CD8-positive, alpha-beta memory T cell (primary cell): ENCODE results near the gene NRSN2. TPM values are rescaled to one million over a fixed set of nuclear protein-coding genes. Genes with fewer than 3 reads are reported as not detected.

Source experiments
- CTCF ChIA-PET: fragments of 350-600 bp; sonication (Branson Sonifier 250); formaldehyde crosslinking; loops from one replicate; lab custom pipeline; 2021; ENCODE audit warnings: antibody characterized with exemption; lab: Charles Lee
- POLR2A ChIA-PET: fragments of 350-600 bp; sonication (Branson Sonifier 250); formaldehyde crosslinking; loops from one replicate; lab custom pipeline; 2021; ENCODE audit warnings: antibody characterized with exemption; lab: Charles Lee
- DNase-seq, 5 donors: peaks; one replicate each; pipeline versions ENCODE4 v3.0.0 to v3.0.0-alpha.2; 2020 to 2022; ENCODE audit warnings: mixed read lengths in 1 of 5
- H3K27ac ChIP-seq: one replicate; pipeline ENCODE4 v1.7.0; 2013; ENCODE audit warnings: low read depth, mild to moderate bottlenecking, low read length, moderate library complexity
- H3K27me3 ChIP-seq: 2 replicates; pipeline ENCODE4 v1.7.0; 2013; ENCODE audit warnings: low read length, mild to moderate bottlenecking; ENCODE audit not compliant: insufficient read depth, poor library complexity, severe bottlenecking
- H3K36me3 ChIP-seq: 2 replicates; pipeline ENCODE4 v1.7.0; 2013; ENCODE audit warnings: mild to moderate bottlenecking, low read length, moderate library complexity; ENCODE audit not compliant: insufficient read depth
- H3K4me1 ChIP-seq: 2 replicates; pipeline ENCODE4 v1.7.0; 2013; ENCODE audit warnings: mild to moderate bottlenecking, low read length, moderate library complexity; ENCODE audit not compliant: insufficient read depth
- H3K4me3 ChIP-seq: 2 replicates; pipeline ENCODE4 v1.7.0; 2013; ENCODE audit warnings: mild to moderate bottlenecking, low read length
- H3K9me3 ChIP-seq: 2 replicates; pipeline ENCODE4 v1.7.0; 2013; ENCODE audit warnings: mild to moderate bottlenecking, low read length
- H3K27ac Mint-ChIP-seq, 8 donors: one replicate each; pipeline ENCODE4 v1.8.0; 2020 to 2021; ENCODE audit warnings: mixed read lengths in 8 of 8, mild to moderate bottlenecking in 6 of 8, inconsistent platforms in 3 of 8, moderate library complexity in 3 of 8
- H3K27me3 Mint-ChIP-seq, 2 donors: one replicate each; pipeline ENCODE4 v1.8.0; 2020 to 2021; ENCODE audit warnings: mixed read lengths in 2 of 2, mild to moderate bottlenecking in 1 of 2, moderate library complexity in 1 of 2
- H3K36me3 Mint-ChIP-seq, 3 donors: one replicate each; pipeline ENCODE4 v1.8.0; 2020 to 2021; ENCODE audit warnings: mixed read lengths in 3 of 3, inconsistent platforms in 1 of 3, mild to moderate bottlenecking in 1 of 3
- H3K4me1 Mint-ChIP-seq, 3 donors: one replicate each; pipeline ENCODE4 v1.8.0; 2020 to 2021; ENCODE audit warnings: mixed read lengths in 3 of 3, inconsistent platforms in 1 of 3, mild to moderate bottlenecking in 1 of 3
- H3K4me3 Mint-ChIP-seq, 7 donors: one replicate each; pipeline ENCODE4 v1.8.0; 2020 to 2021; ENCODE audit warnings: mixed read lengths in 7 of 7, mild to moderate bottlenecking in 6 of 7, moderate library complexity in 4 of 7, inconsistent platforms in 2 of 7
- H3K9me3 Mint-ChIP-seq, 5 donors: one replicate each; pipeline ENCODE4 v1.8.0; 2020 to 2022; ENCODE audit warnings: mixed read lengths in 5 of 5, mild to moderate bottlenecking in 3 of 5, moderate library complexity in 2 of 5, inconsistent platforms in 1 of 5
- polyA plus RNA-seq: library from polyadenylated mRNA; unstranded; fragments of 300-500 nt; fragmentation: Illumina TruSeq; gene quantifications from one replicate; pipeline ENCODE4 v1.2.3, GENCODE V29; 2021
- total RNA-seq, 2 experiments: library from RNA; stranded (reverse); gene quantifications; one replicate each; pipeline ENCODE4 v1.2.3, GENCODE V29; 2021

The NRSN2 gene
- total and polyA plus RNA-seq, 3 experiments from 2014 or later = 1.0 to 9.5 (median 7.6) TPM

DNA sequence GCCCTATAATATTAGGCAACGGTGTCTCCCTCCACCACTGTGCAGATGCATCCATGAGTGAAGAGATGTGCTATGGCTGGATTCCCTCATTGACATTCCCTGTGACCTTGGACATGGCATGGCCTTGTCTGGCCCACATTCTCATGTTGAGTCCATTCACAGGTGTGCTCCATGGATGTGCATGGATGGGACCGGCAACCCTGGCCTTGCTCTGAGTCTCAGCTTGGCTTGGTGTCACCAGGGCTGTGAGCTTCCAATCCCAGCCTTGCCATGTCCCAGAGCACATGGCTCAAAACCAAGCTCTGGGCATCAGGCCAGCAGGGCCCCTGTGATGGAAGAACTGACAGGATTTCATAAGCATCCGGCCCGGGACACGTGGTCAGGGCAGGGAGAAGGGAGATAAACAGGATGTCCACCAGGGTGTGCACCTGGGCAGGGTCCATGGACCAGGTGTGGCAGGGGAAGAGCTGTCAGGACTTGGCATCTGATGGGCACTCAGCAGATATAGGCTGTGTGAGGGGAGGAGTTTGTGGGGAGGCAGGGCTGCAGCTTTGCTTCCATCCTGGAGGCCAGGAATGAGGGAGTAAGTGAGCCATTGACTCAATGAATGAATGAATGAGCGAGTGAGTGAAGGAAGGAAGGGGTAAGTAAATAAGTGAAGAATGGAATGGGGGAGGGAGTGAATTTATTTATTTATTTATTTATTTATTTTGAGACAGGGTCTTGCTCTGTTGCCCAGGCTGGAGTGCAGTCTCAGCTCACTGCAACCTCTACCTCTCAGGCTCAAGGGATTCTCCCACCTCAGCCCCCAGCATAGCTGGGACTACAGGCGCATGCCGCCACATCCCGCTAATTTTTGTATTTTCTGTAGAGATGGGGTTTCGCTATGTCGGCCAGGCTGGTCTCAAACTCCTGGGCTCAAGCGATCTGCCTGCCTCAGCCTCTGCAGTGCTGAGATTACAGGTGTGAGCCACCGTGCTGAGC lies 15.7 kb downstream of the NRSN2 start:
- Mint-ChIP-seq H3K4me3 (no peak overlapping the region), H3K27me3 (peaks cover 6 to 10% of the 10 kb centered on the region in 2 donors), H3K27ac (peak overlapping the region in 1 of 8 donors; percentile 30), H3K4me1 (peaks cover 0 to 5% (median 3%) of the 10 kb centered on the region in 3 donors), H3K36me3 (no peaks in the 10 kb centered on the region), H3K9me3 (no peaks in the 10 kb centered on the region)
- no peaks in the 10 kb centered on the region for H3K36me3 ChIP-seq
- H3K27me3 ChIP-seq = no peaks in the 10 kb centered on the region
- H3K4me3 ChIP-seq = no peak overlapping the region
- H3K27ac ChIP-seq = no peak overlapping the region
- H3K4me1 ChIP-seq = peaks cover 23% of the 10 kb centered on the region
- peak in 1 of 5 donors; percentile 42 for DNase-seq
- ChIA-PET POLR2A (no interaction called here), CTCF (interaction anchor here (0.6 to 1.1 kb wide), 5 partner anchors 9 to 116 kb away, joined by 3 to 5 read pairs (median 3); no protein-coding TSS in a partner anchor)
- no peaks in the 10 kb centered on the region for H3K9me3 ChIP-seq

DNA sequence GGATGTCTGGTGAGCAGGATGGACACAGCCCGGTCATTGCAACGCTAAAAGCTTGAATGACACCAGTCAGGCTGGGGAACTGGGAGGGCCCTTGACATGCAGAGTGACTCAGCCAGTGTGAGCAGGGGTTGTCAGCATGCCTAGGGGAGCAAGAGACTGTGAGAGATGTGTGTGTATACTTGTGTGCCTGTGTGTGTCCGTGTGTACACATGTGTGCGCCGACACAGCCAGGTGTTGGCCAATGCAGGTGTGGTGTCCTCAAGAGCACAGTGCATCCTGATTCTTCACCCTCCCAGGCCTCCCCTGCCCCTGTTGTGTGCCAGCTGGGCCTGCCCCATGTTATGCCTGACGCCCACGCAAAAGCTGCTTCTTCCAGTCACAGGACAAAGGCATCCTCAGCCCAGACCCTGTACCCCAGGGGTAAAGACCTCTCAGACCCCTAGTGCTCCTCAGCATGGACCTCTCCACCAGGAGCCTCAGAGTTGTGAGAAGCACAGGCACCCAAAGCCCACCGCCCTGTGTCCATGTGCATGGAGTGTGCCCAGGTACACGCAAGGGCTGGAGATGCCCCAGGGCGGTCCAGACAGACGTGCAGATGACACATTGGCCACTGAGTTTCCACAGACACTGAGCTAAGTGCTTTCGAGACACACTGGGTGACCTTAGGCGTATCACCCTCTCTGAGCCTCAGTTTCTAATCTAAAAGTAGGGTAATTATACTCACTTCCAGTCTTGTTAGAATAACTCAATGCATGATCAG lies 16.6 kb downstream of the NRSN2 start:
- Mint-ChIP-seq H3K9me3 (no peaks in the 10 kb centered on the region), H3K4me3 (no peak overlapping the region), H3K4me1 (peaks cover 0 to 5% (median 3%) of the 10 kb centered on the region in 3 donors), H3K27me3 (peaks cover 6 to 7% of the 10 kb centered on the region in 2 donors), H3K27ac (peak overlapping the region in 1 of 8 donors; percentile 30), H3K36me3 (no peaks in the 10 kb centered on the region)
- CTCF ChIA-PET = interaction anchor here (0.9 kb wide), 1 partner anchor 40 kb away, joined by 5 read pairs; no protein-coding TSS in a partner anchor
- H3K36me3 ChIP-seq = no peaks in the 10 kb centered on the region
- peaks cover 23% of the 10 kb centered on the region for H3K4me1 ChIP-seq
- H3K27ac ChIP-seq = no peak overlapping the region
- DNase-seq = peak in 1 of 5 donors; percentile 26
- no peak overlapping the region for H3K4me3 ChIP-seq
- no peaks in the 10 kb centered on the region for H3K27me3 ChIP-seq
- POLR2A ChIA-PET = no interaction called here
- H3K9me3 ChIP-seq = no peaks in the 10 kb centered on the region

DNA sequence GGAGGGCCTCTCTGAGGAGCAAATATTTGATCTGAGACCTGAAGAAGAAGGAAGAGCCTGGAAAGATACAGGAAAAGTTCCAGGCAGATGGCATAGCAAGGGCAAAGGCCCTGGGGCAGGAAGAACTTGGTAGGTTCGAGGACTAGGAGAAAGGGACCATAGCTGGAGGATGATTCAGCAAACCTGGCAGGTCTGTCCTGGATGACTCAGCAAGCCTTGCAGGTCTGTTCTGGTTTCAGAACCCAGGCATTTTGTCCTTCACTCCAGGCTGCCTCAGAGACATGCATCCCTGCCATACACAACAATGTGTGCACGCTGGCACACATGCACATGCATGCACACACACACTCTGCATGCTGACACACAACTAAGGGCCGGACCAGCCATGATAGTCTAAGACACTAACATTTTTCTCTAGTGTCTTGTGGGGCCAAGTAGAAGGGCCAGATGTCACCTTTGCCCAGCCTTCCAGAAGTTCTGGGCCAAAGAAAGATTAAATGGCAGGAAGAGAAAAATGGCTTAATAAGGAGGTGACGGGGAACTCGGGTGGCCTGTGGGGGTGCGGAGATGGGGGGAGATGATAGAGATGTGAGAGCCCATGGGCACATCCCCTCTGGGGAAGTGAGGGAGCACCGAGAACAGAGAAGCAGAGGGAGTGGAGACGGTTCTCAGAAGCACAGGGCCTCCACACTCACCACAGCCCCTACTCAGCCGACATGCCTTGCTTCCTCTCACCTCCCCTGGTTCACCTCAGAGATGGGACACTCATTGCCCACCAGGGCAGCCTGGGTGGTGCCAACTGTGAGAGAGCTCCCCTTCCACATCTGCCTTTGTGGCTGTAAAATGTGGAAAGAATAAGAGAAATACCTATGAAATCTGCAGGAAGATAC lies 18.2 kb downstream of the NRSN2 start:
- H3K9me3 ChIP-seq = no peaks in the 10 kb centered on the region
- H3K36me3 ChIP-seq = no peaks in the 10 kb centered on the region
- H3K27me3 ChIP-seq = no peaks in the 10 kb centered on the region
- H3K4me1 ChIP-seq = peaks cover 23% of the 10 kb centered on the region
- Mint-ChIP-seq H3K4me3 (no peak overlapping the region), H3K27ac (peak overlapping the region in 2 of 8 donors; percentile 11 to 44), H3K9me3 (no peaks in the 10 kb centered on the region), H3K4me1 (peaks cover 0 to 5% (median 3%) of the 10 kb centered on the region in 3 donors), H3K27me3 (peaks cover 3% of the 10 kb centered on the region in 2 donors), H3K36me3 (peaks cover 0 to 1% (median 0%) of the 10 kb centered on the region in 3 donors)
- ChIA-PET POLR2A (no interaction called here), CTCF (interaction anchor here (1.1 kb wide), 1 partner anchor 17 kb away, joined by 3 read pairs; no protein-coding TSS in a partner anchor)
- peak overlapping the region; percentile 51 for H3K27ac ChIP-seq
- H3K4me3 ChIP-seq = no peak overlapping the region
- peak in 1 of 5 donors; percentile 24 for DNase-seq

DNA sequence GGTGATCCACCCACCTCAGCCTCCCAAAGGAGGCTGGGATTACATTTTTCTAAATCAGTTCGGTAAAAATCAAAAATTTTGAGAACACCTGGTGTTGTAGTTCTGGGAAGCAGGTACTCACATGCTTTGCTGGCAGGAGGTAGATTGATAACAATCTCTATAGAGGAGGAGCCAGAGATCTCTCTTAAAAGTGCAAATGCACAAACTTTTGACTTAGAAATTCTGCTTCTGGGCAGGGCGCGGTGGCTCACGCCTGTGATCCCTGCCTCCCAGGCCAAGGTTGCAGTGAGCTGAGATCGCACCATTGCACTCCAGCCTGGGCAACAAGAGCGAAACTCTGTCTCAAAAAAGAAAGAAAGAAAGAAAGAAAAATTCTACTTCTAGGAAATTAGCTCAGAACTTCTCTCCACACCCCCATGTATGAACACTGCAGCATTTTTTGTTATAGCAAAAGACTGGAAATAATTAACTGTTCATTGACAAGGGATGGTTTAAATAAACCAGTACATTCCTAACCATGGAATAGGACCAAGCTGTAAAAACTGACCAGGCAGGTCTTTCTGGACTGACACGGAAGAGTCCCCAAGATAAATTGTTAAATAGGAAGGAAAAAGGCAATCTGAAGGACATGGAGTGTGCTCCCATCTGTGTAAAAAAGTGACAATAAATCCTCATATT lies 19.3 kb downstream of the NRSN2 start:
- Mint-ChIP-seq H3K4me1 (peaks cover 0 to 5% (median 3%) of the 10 kb centered on the region in 3 donors), H3K9me3 (no peaks in the 10 kb centered on the region), H3K27me3 (peaks cover 3% of the 10 kb centered on the region in 2 donors), H3K36me3 (peaks cover 0 to 2% (median 0%) of the 10 kb centered on the region in 3 donors), H3K4me3 (no peak overlapping the region), H3K27ac (peak overlapping the region in 1 of 8 donors; percentile 17)
- DNase-seq = peak in 1 of 5 donors; percentile 8
- H3K9me3 ChIP-seq = no peaks in the 10 kb centered on the region
- no peaks in the 10 kb centered on the region for H3K27me3 ChIP-seq
- H3K36me3 ChIP-seq = no peaks in the 10 kb centered on the region
- ChIA-PET POLR2A (no interaction called here), CTCF (interaction anchor here (1.1 kb wide), 2 partner anchors 13 to 16 kb away, joined by 3 read pairs; no protein-coding TSS in a partner anchor)
- no peak overlapping the region for H3K4me3 ChIP-seq
- H3K4me1 ChIP-seq = peaks cover 29% of the 10 kb centered on the region
- H3K27ac ChIP-seq = peak overlapping the region; percentile 51

DNA sequence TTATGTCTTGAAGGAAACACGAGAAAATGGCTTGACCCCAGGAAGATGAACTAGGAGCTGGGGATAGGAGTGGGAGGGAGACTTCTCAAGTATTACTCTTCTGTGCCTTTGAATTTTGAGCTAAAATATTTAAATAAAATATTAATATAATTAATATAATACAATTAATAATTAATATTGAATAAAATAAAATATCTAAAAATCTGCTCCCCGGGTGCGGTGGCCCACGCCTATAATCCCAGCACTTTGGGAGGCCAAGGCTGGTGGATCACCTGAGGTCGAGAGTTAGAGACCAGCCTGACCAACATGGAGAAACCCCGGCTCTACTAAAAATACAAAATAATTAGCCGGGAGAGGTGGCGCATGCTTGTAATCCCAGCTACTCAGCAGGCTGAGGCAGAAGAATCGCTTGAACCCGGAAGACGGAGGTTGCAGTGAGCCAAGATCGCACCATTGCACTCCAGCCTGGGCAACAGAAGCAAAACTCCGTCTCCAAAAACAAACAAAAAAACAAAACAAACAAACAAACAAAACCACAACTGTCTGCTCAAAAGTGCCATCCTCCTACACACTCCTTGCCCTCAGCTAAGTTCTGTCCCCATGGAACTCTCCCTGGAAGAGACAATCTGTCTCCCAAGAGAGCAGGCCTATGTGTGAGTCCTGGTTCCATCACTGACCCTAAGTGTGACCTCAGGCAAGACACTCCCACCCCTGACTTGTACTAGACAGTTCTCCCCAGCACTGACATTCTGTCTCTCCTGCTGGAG lies 20.0 kb downstream of the NRSN2 start:
- H3K36me3 Mint-ChIP-seq = peaks cover 0 to 2% (median 0%) of the 10 kb centered on the region in 3 donors
- no peak overlapping the region for H3K4me3 ChIP-seq
- peaks cover 0 to 6% (median 3%) of the 10 kb centered on the region in 3 donors for H3K4me1 Mint-ChIP-seq
- no peak overlapping the region for H3K27ac Mint-ChIP-seq
- peaks cover 30% of the 10 kb centered on the region for H3K4me1 ChIP-seq
- POLR2A ChIA-PET = no interaction called here
- H3K36me3 ChIP-seq = no peaks in the 10 kb centered on the region
- CTCF ChIA-PET = interaction anchor here (0.7 to 1.1 kb wide), 2 partner anchors 12 to 13 kb away, joined by 3 read pairs; no protein-coding TSS in a partner anchor
- DNase-seq = peak in 1 of 5 donors; percentile 7
- H3K4me3 Mint-ChIP-seq = no peak overlapping the region
- H3K27me3 Mint-ChIP-seq = peaks cover 3% of the 10 kb centered on the region in 2 donors
- H3K9me3 Mint-ChIP-seq = no peaks in the 10 kb centered on the region
- H3K27ac ChIP-seq = peak overlapping the region; percentile 51
- no peaks in the 10 kb centered on the region for H3K9me3 ChIP-seq
- no peaks in the 10 kb centered on the region for H3K27me3 ChIP-seq

GRCh38 chr20:367486-367887 lies 20.6 kb downstream of the NRSN2 start:
- peaks cover 0 to 5% (median under 1%) of the 10 kb centered on the region in 3 donors for H3K4me1 Mint-ChIP-seq
- no peaks in the 10 kb centered on the region for H3K27me3 ChIP-seq
- peaks cover 3% of the 10 kb centered on the region in 2 donors for H3K27me3 Mint-ChIP-seq
- peak in 1 of 5 donors; percentile 35 for DNase-seq
- peaks cover 0 to 2% (median 0%) of the 10 kb centered on the region in 3 donors for H3K36me3 Mint-ChIP-seq
- H3K9me3 Mint-ChIP-seq = no peaks in the 10 kb centered on the region
- no peaks in the 10 kb centered on the region for H3K9me3 ChIP-seq
- POLR2A ChIA-PET = no interaction called here
- H3K36me3 ChIP-seq = no peaks in the 10 kb centered on the region
- no peak overlapping the region for H3K27ac Mint-ChIP-seq
- CTCF ChIA-PET = interaction anchor here (0.7 to 1.1 kb wide), 2 partner anchors 13 to 14 kb away, joined by 3 read pairs; no protein-coding TSS in a partner anchor
- no peak overlapping the region for H3K4me3 Mint-ChIP-seq
- H3K4me3 ChIP-seq = no peak overlapping the region
- peaks cover 33% of the 10 kb centered on the region for H3K4me1 ChIP-seq
- H3K27ac ChIP-seq = no peak overlapping the region
